Measurements from ENCODE around the gene SPATA9.
A peak's percentile ranks its signal among the peaks of the same experiment; 100 is the strongest.
"Not testable (repeated sequence)": the region's sequence is repeated elsewhere in the genome, so short reads cannot be mapped to it uniquely, and the experiment has no call there.

The SPATA9 gene

DNA sequence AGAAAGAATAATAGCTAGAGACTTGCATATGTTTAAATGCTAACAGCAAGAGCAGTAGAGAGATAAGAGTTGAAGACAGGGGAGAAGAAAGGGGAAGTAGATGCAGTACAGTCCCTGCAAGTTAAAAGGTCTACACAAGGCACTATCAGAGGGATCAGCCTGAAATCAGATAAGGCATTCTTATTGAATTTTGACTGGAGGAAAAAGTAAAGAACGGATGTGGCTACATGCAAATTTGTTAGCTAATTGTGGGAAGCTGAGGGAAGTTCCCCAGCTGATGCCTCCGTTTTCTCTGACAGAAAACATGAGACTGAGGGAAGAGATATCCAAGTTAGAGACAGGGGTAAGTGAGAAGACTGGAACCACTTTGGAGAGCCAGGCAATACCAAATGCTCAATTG, 35.4 kb upstream of the SPATA9 start:
- no peak for FAIRE-seq
- no peak for DNase-seq (ENCODE audit: insufficient read length, low spot score)

DNA sequence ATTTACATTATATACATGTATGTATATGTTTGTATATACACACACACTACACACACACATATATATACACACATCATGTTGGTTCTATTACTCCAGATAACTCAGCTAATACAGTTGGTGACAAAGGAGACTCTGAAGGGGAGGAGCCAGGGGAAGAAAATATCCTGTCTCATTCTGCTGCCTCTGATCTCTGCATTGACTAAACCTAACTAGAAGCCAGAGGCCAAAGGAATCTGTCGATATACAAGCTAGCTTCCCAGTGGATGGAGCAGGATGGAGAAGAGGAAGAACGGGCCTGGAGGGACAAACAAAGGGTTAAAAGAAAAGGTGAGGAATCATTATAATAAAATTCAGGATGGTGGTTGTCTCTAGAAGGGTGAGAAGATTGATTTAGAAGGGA, 34.6 kb upstream of the SPATA9 start:
- FAIRE-seq (no peak), DNase-seq (ENCODE audit: insufficient read length, low spot score) (no peak)

DNA sequence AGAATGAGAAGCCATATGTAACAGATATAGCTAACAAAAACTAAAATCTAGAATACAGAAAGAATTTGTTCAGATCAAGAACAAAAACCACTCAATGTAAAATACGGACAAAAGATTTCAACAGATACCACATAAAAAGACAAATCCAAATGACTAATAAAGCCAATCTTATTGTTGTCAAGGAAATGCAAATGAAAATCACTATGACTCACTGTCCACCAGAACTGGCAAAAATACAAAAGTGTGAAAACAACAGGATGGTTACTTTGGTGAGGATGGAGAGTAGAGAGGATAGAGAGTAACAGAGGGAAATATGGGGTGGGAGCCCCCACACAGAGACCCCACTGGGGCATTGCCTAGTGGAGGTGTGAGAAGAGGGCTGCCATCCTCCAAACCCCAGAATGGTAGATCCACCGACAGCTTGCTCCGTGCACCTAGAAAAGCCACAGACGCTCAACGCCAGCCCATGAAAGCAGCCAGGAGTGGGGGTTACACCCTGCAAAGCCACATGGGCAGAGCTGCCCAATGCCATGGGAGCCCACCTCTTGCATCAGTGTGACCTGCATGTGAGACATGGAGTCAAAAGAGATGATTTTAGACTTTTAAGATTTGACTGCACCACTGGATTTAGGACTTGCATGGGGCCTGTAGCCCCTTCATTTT, 33.1 kb upstream of the SPATA9 start:
- no peak for DNase-seq (ENCODE audit: insufficient read length, low spot score)
- no peak for FAIRE-seq

DNA sequence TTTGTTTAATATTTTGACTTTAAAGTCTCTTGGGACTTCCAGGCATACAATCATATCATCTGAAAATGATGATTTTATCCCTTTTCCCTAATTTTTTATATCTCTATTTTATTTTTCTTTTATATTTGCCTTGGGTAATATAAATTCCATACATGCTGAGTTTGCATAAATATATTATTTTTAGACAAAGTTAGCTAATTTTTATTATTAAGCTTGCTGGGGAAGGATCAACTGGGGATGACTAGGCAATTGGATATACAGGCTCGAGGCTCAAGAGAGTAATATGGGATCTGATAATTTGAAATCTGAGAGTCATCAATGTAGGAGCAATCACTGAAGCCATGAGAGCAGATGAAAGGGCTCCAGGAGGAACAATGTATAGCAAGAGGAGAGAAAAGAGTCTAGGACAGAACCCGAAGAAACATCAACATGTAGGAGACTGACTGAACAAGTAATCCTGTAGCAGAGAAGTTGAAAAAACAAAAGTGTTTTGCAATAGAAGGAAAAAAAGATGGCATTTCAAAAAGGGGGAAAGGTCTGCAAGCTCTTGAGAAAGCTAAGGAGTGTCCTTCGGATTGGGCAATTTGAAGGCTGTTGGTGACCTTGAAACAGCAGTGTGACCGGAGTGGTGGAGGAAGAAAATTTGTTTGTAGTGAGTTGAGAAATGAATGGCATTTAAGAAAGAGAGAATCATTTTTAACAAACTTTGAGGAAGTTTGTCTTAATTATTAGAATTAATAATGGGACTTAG, 31.3 kb upstream of the SPATA9 start:
- DNase-seq (ENCODE audit: insufficient read length, low spot score) = no peak
- no peak for FAIRE-seq

DNA sequence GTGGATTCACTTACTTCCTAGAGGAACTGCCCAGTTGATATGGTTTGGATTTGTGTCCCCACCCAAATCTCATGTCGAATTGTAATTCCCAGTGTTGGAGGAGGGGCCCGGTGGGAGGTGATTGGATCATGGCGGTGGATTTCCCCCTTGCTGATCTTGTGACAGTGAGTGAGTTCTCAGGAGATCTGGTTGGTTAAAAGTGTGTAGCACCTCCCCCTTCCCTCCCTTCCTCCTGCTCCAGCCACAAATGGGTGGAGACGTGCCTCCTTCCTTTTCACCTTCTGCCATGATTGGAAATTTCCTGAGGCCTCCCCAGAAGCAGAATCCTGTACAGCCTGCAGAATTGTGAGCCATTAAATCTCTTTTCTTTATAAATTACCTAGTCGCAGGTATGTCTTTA, 30.5 kb upstream of the SPATA9 start:
- not testable (repeated sequence) for FAIRE-seq; DNase-seq (ENCODE audit: insufficient read length, low spot score)

DNA sequence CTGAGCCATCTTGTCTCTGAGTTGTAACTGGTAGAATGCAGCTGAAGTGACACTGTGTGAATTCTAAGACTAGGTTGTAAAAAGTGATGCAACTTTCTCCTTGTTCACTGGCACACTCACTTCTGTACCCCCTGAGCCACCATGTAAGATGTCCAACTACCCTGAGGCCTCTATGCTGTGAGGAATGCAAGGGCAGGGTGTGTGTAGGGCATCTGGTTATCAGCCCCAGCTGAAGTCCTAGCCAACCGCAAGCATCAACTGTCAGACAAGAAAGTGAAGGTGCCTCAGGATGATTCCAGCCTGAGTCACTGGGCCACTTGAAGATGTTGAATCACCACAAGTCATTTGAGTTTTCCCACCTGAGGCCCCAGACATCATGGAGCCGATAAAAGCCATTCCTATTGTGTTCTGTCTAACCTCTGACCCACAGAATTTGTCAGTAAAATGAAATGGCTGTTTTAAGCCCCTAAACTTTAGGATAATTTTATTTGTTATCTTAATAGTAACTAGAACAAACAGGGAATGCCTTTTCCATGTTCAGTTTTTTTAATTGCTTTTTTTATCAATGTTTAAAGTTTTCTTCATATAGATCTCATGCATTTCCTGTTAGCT, 29.7 kb upstream of the SPATA9 start:
- DNase-seq (ENCODE audit: insufficient read length, low spot score) (peak; percentile 89), FAIRE-seq (peak; percentile 80)

DNA sequence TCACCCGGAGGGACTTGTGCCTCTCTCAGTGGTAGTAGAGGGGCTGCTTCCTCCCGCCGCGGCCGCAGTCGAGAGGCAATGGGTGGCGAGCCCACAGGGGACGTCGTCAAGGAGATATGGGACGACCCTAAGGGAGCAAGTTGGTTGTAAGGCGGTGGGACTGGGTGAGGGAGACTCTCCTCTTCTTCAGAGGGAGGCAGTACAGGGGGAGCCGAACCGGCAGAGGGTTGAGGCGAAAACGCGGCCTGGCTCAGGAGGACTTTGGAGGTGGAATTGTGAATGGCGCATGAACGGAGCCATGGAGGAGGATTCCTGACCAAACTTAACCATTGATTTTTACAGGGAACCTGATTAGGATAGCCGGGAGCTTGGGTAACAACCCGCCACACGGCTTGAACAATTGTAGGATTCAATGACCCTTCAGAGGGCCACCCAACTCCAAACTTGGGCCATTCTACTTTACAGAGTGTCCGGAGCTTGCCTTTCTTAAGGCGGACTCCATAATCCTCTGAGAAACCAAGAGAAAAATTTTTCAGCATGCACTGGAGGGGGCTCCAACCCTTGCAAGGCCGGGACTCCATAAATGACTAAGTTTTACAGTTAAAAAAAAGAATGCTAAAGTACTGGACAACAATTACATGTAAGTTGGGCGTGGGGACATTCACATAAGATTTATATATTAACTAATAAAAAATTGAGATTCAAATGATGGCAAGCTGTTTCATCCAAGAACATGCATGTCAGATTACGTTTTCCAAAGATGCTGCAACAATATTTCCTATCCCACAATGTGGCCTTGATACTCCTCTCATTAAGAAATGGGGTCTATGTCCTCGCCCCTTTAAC, 28.9 kb upstream of the SPATA9 start:
- FAIRE-seq (no peak), DNase-seq (ENCODE audit: insufficient read length, low spot score) (no peak)

DNA sequence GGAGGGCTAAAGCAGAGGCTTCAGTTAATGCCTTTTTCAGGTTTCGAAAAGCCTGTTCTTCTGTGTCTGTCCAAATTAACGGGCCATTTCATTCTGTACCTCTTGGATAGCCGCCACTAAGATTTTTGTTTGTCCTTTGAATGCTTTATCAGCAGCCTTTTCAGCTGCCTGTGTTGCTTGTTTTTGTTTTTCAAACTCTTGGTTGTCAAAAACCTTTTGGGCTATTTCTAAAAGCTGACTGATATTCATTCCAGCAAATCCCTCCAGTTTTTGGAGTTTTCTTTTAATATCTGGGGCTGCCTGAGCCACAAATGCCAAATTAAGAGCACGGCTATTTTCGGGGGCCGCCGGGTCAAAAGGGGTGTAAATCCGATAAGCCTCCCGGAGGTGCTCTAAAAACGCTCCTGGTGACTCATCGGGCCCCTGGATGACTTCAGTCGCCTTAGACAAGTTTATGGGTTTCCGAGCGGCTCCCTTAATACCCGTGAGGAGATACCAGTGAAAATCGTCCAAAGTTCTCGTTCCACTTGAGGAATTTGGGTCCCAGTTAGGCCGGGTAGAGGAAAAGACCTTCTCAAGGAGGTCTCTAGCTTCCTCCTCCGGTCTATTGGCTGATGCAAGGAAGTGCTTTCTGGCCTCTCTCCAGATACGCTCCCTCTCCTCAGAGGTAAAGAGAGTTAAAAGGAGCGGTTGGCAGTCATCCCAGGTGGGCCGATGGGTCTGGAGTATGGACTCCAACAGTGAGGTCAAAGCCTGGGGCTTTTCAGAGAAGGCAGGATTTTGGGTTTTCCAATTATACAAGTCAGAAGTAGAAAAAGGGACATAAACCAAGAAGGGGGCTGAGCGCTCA, 28.1 kb upstream of the SPATA9 start:
- FAIRE-seq; DNase-seq (ENCODE audit: insufficient read length, low spot score): not testable (repeated sequence)

DNA sequence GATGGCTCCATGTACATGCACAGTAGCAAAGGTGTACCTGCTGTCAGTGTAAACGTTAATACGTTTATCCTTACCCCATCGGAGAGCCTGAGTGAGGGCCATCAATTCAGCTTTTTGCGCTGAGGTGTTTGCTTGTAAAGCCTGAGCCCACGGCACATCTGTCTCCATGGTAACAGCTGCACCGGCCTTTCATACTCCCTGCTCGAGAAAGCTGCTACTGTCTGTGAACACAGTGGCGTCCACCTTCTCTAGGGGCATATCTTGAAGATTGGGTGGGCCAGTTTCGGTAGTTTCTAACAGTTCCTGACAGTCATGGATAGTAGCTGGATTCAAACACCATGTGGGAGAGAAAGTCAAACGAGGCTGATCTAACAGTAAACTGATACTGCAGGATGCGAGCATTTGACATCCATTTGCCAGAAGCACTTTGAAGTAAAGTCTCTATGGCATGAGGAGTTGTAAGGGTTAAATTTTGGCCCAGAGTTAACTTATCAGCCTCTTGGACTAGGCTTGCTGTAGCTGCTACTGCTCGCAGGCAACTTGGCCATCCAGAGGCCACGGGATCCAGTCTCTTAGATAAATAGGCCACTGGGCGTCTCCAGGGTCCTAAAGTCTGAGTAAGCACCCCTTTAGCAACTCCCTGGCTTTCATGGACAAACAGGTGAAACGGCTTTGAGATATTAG, 27.3 kb upstream of the SPATA9 start:
- DNase-seq (ENCODE audit: insufficient read length, low spot score) (no peak), FAIRE-seq (peak; percentile 13)

DNA sequence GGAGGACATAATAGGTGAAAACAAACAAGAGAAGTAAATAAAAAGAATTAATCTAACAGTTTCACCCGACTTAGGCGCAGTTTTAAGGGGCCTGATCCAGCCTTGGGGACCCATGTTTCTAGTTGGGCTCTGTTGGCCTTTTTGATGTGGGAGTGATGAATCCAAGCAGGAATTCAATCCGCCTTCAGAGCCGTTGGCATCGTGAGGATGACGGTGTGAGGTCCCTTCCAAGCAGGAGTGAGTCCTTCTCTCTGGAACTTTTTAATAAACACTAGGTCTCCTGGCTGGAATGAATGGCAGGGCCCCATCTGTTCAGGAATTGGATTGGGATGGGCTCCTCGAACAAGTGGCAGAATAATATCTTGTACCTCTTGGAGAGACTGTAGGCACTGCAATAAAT, 26.1 kb upstream of the SPATA9 start:
- DNase-seq (ENCODE audit: insufficient read length, low spot score) = no peak
- FAIRE-seq = no peak

DNA sequence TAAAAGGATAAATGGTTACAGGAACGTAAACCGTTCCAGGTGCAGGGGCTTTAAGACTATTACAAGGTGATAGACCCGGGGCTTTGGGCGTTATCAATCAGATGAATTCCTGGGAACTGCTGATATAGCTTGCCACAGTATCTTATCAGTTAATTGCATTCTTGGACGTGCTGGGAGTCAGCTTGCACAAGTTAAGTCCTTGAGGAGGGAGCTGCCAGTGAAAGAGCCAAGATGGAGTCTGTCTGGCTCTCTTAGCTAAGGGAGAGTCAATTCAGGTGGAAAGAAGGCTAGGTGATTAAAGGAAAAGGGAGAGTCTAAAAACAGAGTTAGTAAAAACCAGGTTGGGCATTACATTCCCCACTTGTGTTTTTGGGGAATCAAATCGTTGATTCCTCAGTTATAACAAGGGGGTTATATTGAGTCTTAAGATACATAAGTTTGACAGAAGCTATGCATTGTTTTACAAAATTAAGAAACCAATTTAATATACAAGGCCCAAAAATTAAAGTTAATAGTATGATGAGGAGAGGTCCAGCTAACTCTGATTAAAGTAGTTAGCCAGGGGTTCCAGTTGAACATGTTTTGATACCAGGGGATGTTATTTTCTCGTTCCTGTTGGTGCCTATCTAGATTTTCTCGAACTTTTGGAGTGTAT, 24.9 kb upstream of the SPATA9 start:
- not testable (repeated sequence) for FAIRE-seq; DNase-seq (ENCODE audit: insufficient read length, low spot score)

DNA sequence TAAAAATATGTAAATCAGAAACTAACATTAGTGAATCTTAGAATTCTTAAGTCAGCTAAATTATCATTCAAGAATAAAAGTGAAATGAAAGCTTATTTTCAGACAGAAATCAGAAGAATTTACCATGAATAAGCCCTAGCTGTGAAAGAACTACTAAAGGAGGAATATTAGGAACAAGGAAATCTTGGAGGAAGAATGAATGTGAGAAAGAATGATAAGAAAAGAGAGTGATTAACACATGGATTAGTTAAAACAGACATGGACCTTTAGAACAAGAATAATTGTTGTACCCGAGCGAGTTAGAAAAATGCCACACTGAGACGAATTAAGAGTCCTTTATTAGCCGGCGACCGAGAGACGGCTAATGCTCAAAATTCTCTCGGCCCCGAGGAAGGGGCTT, 24.3 kb upstream of the SPATA9 start:
- DNase-seq (ENCODE audit: insufficient read length, low spot score) = no peak
- FAIRE-seq = no peak

DNA sequence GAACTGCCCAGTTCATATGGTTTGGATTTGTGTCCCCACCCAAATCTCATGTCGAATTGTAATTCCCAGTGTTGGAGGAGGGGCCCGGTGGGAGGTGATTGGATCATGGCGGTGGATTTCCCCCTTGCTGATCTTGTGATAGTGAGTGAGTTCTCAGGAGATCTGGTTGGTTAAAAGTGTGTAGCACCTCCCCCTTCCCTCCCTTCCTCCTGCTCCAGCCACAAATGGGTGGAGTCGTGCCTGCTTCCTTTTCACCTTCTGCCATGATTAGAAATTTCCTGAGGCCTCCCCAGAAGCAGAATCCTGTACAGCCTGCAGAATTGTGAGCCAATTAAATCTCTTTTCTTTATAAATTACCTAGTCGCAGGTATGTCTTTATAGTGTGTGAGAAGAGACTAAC, 23.4 kb upstream of the SPATA9 start:
- DNase-seq (ENCODE audit: insufficient read length, low spot score); FAIRE-seq: not testable (repeated sequence)

DNA sequence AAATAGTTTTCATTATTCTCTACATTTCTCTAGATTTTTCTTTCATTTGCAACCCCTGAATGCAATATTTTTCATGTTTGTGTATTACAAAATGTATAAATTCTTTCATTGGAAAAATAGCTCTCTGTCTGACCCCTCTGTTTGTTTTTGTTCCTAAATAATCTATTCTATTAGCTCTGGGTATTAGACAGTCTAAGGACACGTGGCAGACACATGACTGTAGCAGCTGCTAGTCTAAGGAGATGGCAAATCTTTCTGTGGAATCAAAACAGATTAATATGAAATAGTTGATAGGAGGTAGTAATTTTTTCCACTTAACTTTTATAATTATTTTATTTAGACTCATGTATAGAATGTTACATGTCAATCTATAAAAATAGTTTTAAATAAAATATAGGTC, 21.4 kb upstream of the SPATA9 start:
- FAIRE-seq (no peak), DNase-seq (ENCODE audit: insufficient read length, low spot score) (no peak)

DNA sequence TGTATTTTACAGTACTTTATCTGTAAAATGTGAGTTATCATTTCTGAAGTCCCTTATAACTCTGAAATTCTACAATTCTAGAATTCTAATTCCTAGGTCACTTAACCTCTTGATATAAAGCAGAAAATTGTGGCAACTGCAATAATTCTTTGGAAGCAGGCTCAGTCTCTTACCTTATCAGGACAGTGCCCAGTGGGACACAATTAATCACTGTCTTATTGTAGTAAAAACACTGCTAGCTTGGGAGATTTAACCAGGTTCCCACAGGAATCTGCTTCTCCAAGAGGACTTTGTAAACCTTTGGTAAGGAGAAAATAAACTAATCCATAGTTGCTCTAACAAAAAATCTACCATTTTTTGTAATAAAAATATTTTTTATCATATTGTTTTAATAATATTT, 18.3 kb upstream of the SPATA9 start:
- DNase-seq (ENCODE audit: insufficient read length, low spot score) (no peak), FAIRE-seq (no peak)

DNA sequence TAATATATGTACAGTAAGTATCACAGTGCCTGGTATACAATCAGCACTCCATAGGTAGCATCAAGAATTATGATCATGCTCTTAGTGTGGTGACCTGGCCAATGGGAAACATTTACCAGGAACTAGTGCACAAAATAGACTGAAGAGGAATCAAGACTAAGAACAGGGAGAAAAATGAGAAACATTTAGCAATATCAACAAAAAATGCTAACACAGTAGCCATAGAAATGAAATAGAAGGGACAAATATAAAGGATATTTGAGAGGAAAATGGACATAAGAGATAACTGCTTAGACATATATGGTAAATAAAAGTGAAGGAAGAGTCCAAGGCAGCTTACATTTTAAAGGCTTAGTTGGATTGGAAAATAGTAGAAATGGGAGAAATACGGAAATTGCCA, 16.5 kb upstream of the SPATA9 start:
- no peak for DNase-seq (ENCODE audit: insufficient read length, low spot score)
- FAIRE-seq = no peak

DNA sequence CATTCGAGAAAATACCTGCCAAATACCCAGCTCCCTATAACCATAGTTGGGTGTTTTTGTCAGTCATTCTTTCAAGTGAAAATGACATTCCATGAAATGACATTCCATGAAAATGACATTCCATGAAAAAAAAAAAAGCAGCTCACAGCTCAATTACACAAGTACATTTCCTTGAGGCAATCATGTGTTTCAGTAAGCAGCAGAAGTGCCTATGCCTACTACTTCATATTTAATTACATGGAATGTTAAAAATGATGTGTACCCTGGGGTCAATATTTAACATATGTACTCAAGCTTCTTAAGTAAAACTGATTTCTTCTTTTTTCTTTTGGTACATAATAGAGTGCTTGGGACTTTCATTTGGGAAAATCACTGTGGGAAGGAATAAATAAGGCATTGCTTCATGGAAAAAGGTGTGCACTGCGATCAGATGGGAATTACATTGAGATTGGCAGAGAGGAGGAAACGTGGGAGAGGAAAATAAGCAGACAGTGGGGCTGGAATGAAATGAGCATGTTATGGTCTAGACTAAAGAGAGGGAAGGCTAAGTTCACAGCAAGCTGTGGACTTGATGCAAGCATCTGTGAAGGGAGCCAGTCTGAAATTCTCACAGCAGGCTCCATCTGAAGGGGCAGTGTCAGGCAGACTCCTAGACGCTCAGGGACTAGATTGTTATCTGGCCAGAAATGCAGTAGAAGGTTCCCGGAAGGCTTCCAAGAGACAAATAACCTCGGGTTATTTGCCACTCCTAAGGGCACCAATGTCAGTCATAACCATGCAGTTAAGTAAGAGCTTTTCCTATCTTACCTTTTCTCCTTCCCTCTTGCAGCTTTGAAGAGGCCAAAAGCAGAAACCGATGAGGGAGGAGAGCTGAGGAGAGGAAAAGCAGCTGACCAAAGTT, 15.2 kb upstream of the SPATA9 start:
- DNase-seq (ENCODE audit: insufficient read length, low spot score) (no peak), FAIRE-seq (no peak)

DNA sequence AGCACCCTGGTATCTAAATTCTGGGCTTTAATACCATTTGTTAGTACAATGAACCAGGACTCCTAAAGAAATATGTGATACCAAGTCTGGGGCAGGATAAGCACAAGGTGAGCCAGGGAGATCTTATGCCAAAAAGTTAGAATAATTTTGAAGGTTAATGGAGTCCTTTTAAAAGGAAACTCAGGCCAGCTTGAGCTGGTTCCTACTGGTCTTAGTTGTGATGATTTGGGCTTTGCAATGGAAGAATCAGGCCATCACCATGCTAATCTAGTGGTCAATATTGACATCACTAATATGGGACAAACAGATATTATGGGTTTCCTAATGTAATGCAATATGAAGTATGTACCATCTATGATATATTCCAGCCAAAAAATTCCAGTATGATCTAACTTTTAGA, 7.5 kb upstream of the SPATA9 start:
- DNase-seq (ENCODE audit: insufficient read length, low spot score) (no peak), FAIRE-seq (no peak)
